ENCODE measurements around the gene VPS37C. TPM values are rescaled to one million over a fixed set of nuclear protein-coding genes. Genes with fewer than 3 reads are reported as not detected.

VPS37C gene
- total RNA-seq, 1 experiment from 2014 or later = 23.1 TPM

GRCh38 chr11:61133956-61134662 lies 27.1 kb downstream of the VPS37C start:
- ChIA-PET RAD21 (ENCODE audit: low non-redundant PET in 1 of 2, low total read pairs in 2 of 2, uncharacterized antibody in 2 of 2, unreplicated experiment in 2 of 2) (no interaction called here), POLR2A (no interaction called here), CTCF (no interaction called here)
- no peaks in the 10 kb centered on the region for H3K9me3 ChIP-seq (ENCODE audit: control insufficient read depth in 1 of 2, insufficient read depth in 1 of 2, low read depth in 1 of 2, low read length in 2 of 2)
- H3K4me1 ChIP-seq (ENCODE audit: control insufficient read depth in 1 of 2, insufficient read depth in 2 of 2, low read length in 2 of 2) = peaks cover 6 to 13% of the 10 kb centered on the region in 2 experiments; a peak in 3 of 4 replicates
- H3K27ac ChIP-seq (ENCODE audit: low read depth, low read length) = no peak overlapping the region
- TF ChIP-seq EZH2phosphoT487 (IDR thresholded peaks at IDR 0.05; ENCODE audit: borderline replicate concordance) (no peak), SP1 (IDR thresholded peaks at IDR 0.05; ENCODE audit: low read depth) (no peak), CEBPB (IDR thresholded peaks at IDR 0.05; ENCODE audit: low read depth) (no peak), SIN3A (IDR thresholded peaks at IDR 0.05; ENCODE audit: low read depth) (no peak), CBX3 (IDR thresholded peaks at IDR 0.05; ENCODE audit: low read depth) (no peak), ZFX (IDR thresholded peaks at IDR 0.05) (no peak), EZH2 (IDR thresholded peaks at IDR 0.05) (no peak), ATF3 (IDR thresholded peaks at IDR 0.05) (no peak), JUND (IDR thresholded peaks at IDR 0.05) (no peak), ZNF274 (IDR thresholded peaks at IDR 0.05; ENCODE audit: low read depth, low read length) (no peak), POLR2AphosphoS5 (IDR thresholded peaks at IDR 0.05; ENCODE audit: low read depth, low read length) (no peak), FOSL1 (IDR thresholded peaks at IDR 0.05; ENCODE audit: low read depth) (no peak), EGR1 (IDR thresholded peaks at IDR 0.05; ENCODE audit: low read depth) (no peak), SRF (IDR thresholded peaks at IDR 0.05; ENCODE audit: low read depth) (no peak)
- TF ChIP-seq, protein P1, sequence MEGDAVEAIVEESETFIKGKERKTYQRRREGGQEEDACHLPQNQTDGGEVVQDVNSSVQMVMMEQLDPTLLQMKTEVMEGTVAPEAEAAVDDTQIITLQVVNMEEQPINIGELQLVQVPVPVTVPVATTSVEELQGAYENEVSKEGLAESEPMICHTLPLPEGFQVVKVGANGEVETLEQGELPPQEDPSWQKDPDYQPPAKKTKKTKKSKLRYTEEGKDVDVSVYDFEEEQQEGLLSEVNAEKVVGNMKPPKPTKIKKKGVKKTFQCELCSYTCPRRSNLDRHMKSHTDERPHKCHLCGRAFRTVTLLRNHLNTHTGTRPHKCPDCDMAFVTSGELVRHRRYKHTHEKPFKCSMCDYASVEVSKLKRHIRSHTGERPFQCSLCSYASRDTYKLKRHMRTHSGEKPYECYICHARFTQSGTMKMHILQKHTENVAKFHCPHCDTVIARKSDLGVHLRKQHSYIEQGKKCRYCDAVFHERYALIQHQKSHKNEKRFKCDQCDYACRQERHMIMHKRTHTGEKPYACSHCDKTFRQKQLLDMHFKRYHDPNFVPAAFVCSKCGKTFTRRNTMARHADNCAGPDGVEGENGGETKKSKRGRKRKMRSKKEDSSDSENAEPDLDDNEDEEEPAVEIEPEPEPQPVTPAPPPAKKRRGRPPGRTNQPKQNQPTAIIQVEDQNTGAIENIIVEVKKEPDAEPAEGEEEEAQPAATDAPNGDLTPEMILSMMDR (IDR thresholded peaks at IDR 0.05 in 2 of 3, conservative IDR thresholded peaks at IDR 0.05 in 1 of 3; ENCODE audit: borderline replicate concordance in 1 of 3, insufficient read depth in 1 of 3, low read depth in 2 of 3, low read length in 2 of 3) = no peak
- TF ChIP-seq, protein P2, sequence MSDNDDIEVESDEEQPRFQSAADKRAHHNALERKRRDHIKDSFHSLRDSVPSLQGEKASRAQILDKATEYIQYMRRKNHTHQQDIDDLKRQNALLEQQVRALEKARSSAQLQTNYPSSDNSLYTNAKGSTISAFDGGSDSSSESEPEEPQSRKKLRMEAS (IDR thresholded peaks at IDR 0.05) = no peak
- DNase-seq (ENCODE audit: low read depth, low spot score) (no peak), ATAC-seq (no peak)
- no peak overlapping the region for H2AFZ ChIP-seq (ENCODE audit: low read depth, low read length, poor library complexity, severe bottlenecking)
- H3K9me2 ChIP-seq (ENCODE audit: insufficient read depth) = no peaks in the 10 kb centered on the region
- BruUV-seq (replicated peaks) = no TSS peak
- no peaks in the 10 kb centered on the region for H4K20me1 ChIP-seq (ENCODE audit: insufficient read depth)
- intact Hi-C loops (cut with micrococcal nuclease) = no loop called here
- no peaks in the 10 kb centered on the region for H3K27me3 ChIP-seq (ENCODE audit: insufficient read depth, low read length)
- 0 out of 4 replicates have a peak, but pooled peaks cover 0 to 5% of the 10 kb centered on the region in 2 experiments for H3K36me3 ChIP-seq (ENCODE audit: control insufficient read depth in 1 of 2, insufficient read depth in 2 of 2, low read length in 2 of 2)
- no peak overlapping the region for H3K9ac ChIP-seq (ENCODE audit: low read length)
- no peak overlapping the region for H3K4me3 ChIP-seq (replicated peaks in 1 of 2; ENCODE audit: low read depth in 1 of 2, low read length in 2 of 2)
- H3K4me2 ChIP-seq (ENCODE audit: low read length) = no peak overlapping the region
- H3K79me2 ChIP-seq (ENCODE audit: insufficient read depth, low read length) = no peaks in the 10 kb centered on the region

All from HCT116 (cell line).